Keratinocyte (primary cell): ENCODE results near the gene BATF2. TPM values are rescaled to one million over a fixed set of nuclear protein-coding genes. Genes with fewer than 3 reads are reported as not detected.
"Not testable (repeated sequence)": the region's sequence is repeated elsewhere in the genome, so short reads cannot be mapped to it uniquely, and the experiment has no call there.

Source experiments
- DNase-seq: peaks from one replicate; pipeline ENCODE4 v3.0.0-alpha.2; 2011; ENCODE audit warnings: low read depth, missing footprints, low spot score
- FAIRE-seq: peaks from 2 replicates; lab custom pipeline; 2011; peaks lifted over from hg19 to GRCh38; lab: Jason Lieb, UNC
- H2AFZ ChIP-seq: 2 replicates; pipeline ENCODE4 v1.6.0; 2012; ENCODE audit warnings: low read length, control low read depth, inconsistent platforms; ENCODE audit not compliant: control insufficient read depth
- H3K27ac ChIP-seq: 2 replicates; pipeline ENCODE4 v1.5.1; 2011; ENCODE audit warnings: low read length; ENCODE audit not compliant: control insufficient read depth, insufficient read depth
- H3K27me3 ChIP-seq: 3 replicates; pipeline ENCODE4 v1.6.0; 2011; ENCODE audit warnings: low read length; ENCODE audit not compliant: control insufficient read depth, insufficient read depth; ENCODE audit errors: extremely low read depth
- H3K36me3 ChIP-seq, 2 experiments: 2 replicates in 1 of 2; 3 replicates in 1 of 2; pipeline ENCODE4 v1.5.1; 2011; ENCODE audit warnings: low read length in 2 of 2, mild to moderate bottlenecking in 1 of 2; ENCODE audit not compliant: control insufficient read depth in 2 of 2, insufficient read depth in 2 of 2; ENCODE audit errors: extremely low read depth in 1 of 2
- H3K4me1 ChIP-seq: 3 replicates; pipeline ENCODE4 v1.5.1; 2011; ENCODE audit warnings: low read length; ENCODE audit not compliant: control insufficient read depth, insufficient read depth; ENCODE audit errors: extremely low read depth
- H3K4me2 ChIP-seq: 3 replicates; pipeline ENCODE4 v1.6.0; 2011; ENCODE audit warnings: low read depth, low read length; ENCODE audit not compliant: control insufficient read depth, insufficient read depth; ENCODE audit errors: extremely low read depth
- H3K4me3 ChIP-seq, 3 experiments: fragments of 200-600 bp in 1 of 3; sonication (generic) in 1 of 3; 2 replicates in 2 of 3; 3 replicates in 1 of 3; pipeline ENCODE4 v1.5.1; 2011 to 2016; ENCODE audit warnings: low read length in 3 of 3, mild to moderate bottlenecking in 3 of 3, control low read depth in 2 of 3, inconsistent platforms in 1 of 3, low read depth in 1 of 3, mixed read lengths in 1 of 3, mixed run types in 1 of 3, moderate library complexity in 1 of 3; ENCODE audit not compliant: control insufficient read depth in 2 of 3, insufficient read depth in 2 of 3; ENCODE audit errors: extremely low read depth in 1 of 3
- H3K79me2 ChIP-seq: 2 replicates; pipeline ENCODE4 v1.6.0; 2012; ENCODE audit warnings: low read length; ENCODE audit not compliant: control insufficient read depth, insufficient read depth
- H3K9ac ChIP-seq: 3 replicates; pipeline ENCODE4 v1.6.0; 2011; ENCODE audit warnings: low read length; ENCODE audit not compliant: control insufficient read depth, insufficient read depth; ENCODE audit errors: extremely low read depth
- H3K9me1 ChIP-seq: 3 replicates; pipeline ENCODE4 v1.6.0; 2011; ENCODE audit warnings: low read length; ENCODE audit not compliant: control insufficient read depth, insufficient read depth; ENCODE audit errors: extremely low read depth
- H3K9me3 ChIP-seq: 2 replicates; pipeline ENCODE4 v1.5.1; 2012; ENCODE audit warnings: low read depth, low read length; ENCODE audit not compliant: control insufficient read depth
- H4K20me1 ChIP-seq: 3 replicates; pipeline ENCODE4 v1.6.0; 2011; ENCODE audit warnings: low read length; ENCODE audit not compliant: control insufficient read depth, insufficient read depth; ENCODE audit errors: extremely low read depth
- CTCF ChIP-seq, 3 experiments: IDR thresholded peaks in 1 of 3; conservative IDR thresholded peaks in 1 of 3; optimal IDR thresholded peaks in 1 of 3; 2 replicates in 2 of 3; 3 replicates in 1 of 3; pipeline versions ENCODE3 to v1.5.1; 2011; ENCODE audit warnings: low read length in 3 of 3, mild to moderate bottlenecking in 3 of 3, moderate library complexity in 2 of 3, control low read depth in 1 of 3, inconsistent platforms in 1 of 3; ENCODE audit not compliant: insufficient read depth in 2 of 3; ENCODE audit errors: extremely low read depth in 1 of 3
- EZH2 ChIP-seq: IDR thresholded peaks from one replicate; pipeline ENCODE4 v1.6.1; 2012; ENCODE audit warnings: inconsistent platforms, mild to moderate bottlenecking, low read length, moderate library complexity
- dilution Hi-C: fragments of 300-500 bp; cut with MboI; formaldehyde crosslinking; loops from one replicate; pipeline ENCODE4 v1.7.0; 2020; ENCODE audit warnings: low sequenced_read_pairs; ENCODE audit not compliant: extremely low pct_ligation_motif_present
- polyA plus RNA-seq, 5 experiments: library from polyadenylated mRNA; depleted of rRNA in 3 of 5; stranded (reverse) in 3 of 5; stranded (forward) in 1 of 5; unstranded in 1 of 5; fragments of >200 nt; gene quantifications; 1 replicate in 1 of 5; 2 replicates in 3 of 5; 3 replicates in 1 of 5; pipeline versions ENCODE4 v1.2.1 to v1.2.3, GENCODE V29; 2011 to 2012; ENCODE audit warnings: missing spikeins in 2 of 5, low read depth in 1 of 5, low replicate concordance in 1 of 5

BATF2 gene
- polyA plus RNA-seq, 1 donor (not counting 4 experiments of a cell fraction or from before 2014, with no cell fraction given): 0.10 TPM

- Histone ChIP-seq H3K4me3 (peak overlapping the region; percentile 52 to 80 (median 60)), H4K20me1 (no peaks in the 10 kb centered on the region), H3K4me1 (peaks cover 14% of the 10 kb centered on the region), H3K79me2 (no peaks in the 10 kb centered on the region), H3K9ac (peak overlapping the region; percentile 78), H3K4me2 (peak overlapping the region; percentile 99), H3K27ac (peak overlapping the region; percentile 67), H3K9me3 (no peaks in the 10 kb centered on the region), H3K36me3 (no peaks in the 10 kb centered on the region), H2AFZ (peak overlapping the region; percentile 75), H3K27me3 (no peaks in the 10 kb centered on the region), H3K9me1 (no peaks in the 10 kb centered on the region)
- TF ChIP-seq EZH2: no peak
- dilution Hi-C loops: no loop called here
- DNase-seq (peak; percentile 26), FAIRE-seq (no peak)
These were observed 30.0 kb upstream of the BATF2 start for GRCh38 chr11:65026810-65027209.

GRCh38 chr11:65023502-65023901, 26.7 kb upstream of the BATF2 start:
- FAIRE-seq, H3K79me2 ChIP-seq, H3K27ac ChIP-seq, H3K36me3 ChIP-seq, dilution Hi-C loops, H3K9me1 ChIP-seq, H2AFZ ChIP-seq, H3K4me2 ChIP-seq, DNase-seq, H3K4me3 ChIP-seq, H3K9me3 ChIP-seq, H3K9ac ChIP-seq, H4K20me1 ChIP-seq, H3K27me3 ChIP-seq: not testable (repeated sequence)
- peaks cover 13% of the 10 kb centered on the region for H3K4me1 ChIP-seq

GRCh38 chr11:65021509-65021908, 24.7 kb upstream of the BATF2 start:
- peaks cover 13 to 14% of the 10 kb centered on the region in 2 experiments for H3K36me3 ChIP-seq
- no peak overlapping the region for H3K9ac ChIP-seq
- no peaks in the 10 kb centered on the region for H3K27me3 ChIP-seq
- no peak overlapping the region for H3K4me3 ChIP-seq
- dilution Hi-C loops: no loop called here
- no peak for DNase-seq
- H3K9me3 ChIP-seq: no peaks in the 10 kb centered on the region
- peaks cover under 1% of the 10 kb centered on the region for H3K4me1 ChIP-seq
- peaks cover under 1% of the 10 kb centered on the region for H3K79me2 ChIP-seq
- H3K9me1 ChIP-seq: peaks cover 2% of the 10 kb centered on the region
- no peak overlapping the region for H2AFZ ChIP-seq
- H4K20me1 ChIP-seq: no peaks in the 10 kb centered on the region
- no peak overlapping the region for H3K27ac ChIP-seq
- FAIRE-seq: no peak
- no peak overlapping the region for H3K4me2 ChIP-seq
- no peak for TF ChIP-seq EZH2
- TF ChIP-seq CTCF (optimal IDR thresholded peaks at IDR 0.05 in 1 of 3, IDR thresholded peaks at IDR 0.05 in 1 of 3, conservative IDR thresholded peaks at IDR 0.05 in 1 of 3; ENCODE audit: extremely low read depth in 1 of 3, insufficient read depth in 2 of 3, low read length in 3 of 3): no peak
